HuH-7 (cell line): ENCODE measurements around the gene ESRRG.
A peak's percentile ranks its signal among the peaks of the same experiment; 100 is the strongest.

Source experiments
- DNase-seq: peaks from one replicate; pipeline ENCODE4 v3.0.0; 2011; ENCODE audit warnings: low spot score

Gene ESRRG

DNA sequence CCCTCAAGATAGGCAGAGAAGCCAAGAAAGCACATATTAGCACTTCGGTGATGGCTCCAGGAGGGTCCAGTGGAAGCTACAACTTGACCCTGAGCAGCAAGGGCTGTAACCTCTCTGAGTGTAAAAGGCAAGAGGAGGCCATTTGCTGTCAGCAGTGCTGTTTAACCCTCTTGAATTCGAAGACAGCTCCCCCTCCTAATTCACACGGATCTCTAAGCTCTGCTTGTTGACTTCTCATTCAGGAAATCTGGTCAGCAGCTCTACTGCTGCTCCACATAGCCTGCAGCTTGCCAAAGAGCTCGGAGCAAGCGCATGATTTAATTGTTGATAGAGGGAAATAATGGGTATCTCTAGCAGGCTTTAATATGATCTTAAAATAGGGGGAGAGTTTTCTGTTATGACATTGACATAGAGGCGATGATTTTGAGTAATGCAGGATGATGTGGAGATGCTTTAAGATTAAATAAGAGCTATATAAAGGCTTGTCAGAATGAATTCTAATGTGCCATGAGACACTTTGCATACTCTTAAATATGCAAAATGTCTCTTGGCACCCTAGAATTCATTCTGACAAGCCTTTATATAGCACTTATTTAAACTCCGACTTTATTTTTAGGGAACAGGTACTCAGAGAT is 220.6 kb downstream of the ESRRG start:
- DNase-seq = no peak

DNA sequence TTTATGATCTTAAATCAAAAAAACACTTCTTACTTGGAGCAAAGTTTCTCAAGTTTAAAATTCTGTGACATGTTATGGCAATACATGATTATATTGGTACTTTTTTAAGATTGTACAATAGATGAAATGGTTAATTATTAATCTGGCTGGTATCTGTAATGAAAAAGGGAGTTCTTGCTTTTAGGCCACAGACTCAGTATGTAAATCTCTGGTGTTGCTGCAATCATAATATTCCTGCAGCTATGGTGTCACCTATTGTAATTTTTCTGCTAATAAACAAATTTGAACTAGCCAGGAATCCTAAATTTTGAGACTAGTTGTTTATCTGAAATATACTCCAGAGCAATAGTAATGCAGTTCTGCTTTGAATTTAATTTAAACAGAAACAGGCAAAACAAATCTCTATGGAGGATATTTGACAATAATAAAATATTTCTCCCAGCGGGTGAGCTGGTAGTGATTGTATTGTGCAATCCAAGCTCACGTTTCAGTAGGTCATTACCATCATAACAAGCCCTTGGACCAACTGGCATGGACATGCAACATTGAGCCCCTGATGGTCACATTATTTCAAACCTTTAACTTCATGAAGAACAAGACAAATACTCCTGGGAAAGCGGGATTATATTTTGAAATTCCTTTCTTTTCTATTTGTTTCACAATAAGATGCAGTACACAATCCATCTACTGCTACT is 222.8 kb downstream of the ESRRG start:
- DNase-seq = peak; percentile 32

DNA sequence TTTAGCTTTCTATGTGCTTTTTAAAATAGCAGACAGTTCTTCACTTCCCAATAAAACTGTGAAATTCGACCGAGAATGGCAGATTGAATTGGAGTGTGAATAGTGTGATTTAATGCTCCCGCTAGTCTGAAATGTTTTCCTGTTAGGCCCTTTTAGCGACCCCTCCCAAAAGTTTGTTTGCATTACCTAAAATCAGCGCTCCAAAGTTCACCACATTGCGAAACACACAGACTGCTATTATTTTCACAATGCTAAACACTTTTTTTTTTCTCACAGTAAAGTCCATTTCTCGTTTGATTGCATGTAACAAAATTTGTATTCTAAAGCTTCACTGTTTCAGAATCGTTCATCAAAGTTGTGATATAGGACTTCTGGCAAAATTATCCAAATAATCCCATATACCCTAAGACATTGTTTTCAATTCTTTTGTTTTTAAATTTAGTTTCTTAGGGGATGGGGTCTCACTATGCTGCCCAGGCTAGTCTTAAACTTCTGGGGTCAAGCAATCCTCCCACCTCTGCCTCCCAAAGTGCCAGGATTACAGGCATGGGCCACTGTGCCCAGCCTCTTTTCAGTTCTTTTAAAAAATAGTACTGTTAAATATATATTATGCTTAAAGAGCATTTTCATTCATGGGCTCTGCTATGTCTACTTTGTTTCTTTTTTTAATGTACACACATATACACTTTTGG is 223.5 kb downstream of the ESRRG start:
- peak; percentile 38 for DNase-seq

- DNase-seq = no peak
These were observed 225.0 kb downstream of the ESRRG start for GRCh38 chr1:216498277-216498676.

DNA sequence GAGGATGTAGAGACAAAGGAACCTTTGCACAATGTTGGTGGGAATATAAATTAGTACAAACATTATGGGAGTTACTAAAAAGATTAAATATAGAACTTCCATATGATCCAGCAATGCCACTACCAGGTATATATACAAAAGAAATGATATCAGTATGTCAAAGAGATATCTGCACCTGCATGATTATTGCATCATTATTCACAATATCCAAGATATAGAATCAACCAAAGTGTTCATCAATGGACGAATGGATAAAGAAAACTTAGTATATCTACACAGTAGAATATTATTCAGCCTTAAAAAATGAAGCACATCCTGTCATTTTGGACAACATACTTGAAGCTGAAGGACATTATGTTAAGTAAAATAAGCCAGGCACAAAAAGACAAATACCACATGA is 238.2 kb downstream of the ESRRG start:
- DNase-seq = no peak

DNA sequence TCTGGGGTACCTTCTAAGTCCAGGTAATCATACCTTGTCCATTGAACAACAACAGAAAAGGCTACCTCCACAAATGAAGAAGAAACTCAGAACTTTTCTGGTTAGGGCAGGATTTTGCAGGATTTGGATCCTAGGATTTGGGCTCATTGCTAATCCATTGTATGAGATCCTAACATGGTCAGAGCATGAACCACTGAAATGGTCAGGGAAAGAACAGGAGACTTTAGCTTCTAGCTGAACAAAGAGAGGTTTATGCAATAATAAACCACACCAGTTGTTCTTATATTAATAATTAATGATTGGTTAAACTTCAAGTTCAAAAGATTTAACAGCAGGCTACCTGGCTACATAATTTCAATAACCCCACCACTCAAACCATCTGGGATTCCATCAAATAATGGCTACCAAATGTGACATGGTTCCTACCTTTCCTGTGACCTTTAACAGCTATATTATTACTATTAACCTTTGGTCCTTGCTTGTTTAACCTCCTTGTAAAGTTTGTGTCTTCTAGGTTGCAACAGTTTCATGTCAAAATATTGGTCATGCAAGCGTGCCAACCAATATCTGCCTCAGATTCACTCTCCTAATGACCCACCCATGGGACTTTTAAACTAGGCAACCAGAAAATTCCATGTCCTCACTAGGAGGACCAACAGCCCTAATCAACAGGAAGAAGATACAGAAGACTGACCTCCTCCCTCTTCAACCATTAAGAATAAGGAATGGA is 239.4 kb downstream of the ESRRG start:
- peak; percentile 28 for DNase-seq

DNA sequence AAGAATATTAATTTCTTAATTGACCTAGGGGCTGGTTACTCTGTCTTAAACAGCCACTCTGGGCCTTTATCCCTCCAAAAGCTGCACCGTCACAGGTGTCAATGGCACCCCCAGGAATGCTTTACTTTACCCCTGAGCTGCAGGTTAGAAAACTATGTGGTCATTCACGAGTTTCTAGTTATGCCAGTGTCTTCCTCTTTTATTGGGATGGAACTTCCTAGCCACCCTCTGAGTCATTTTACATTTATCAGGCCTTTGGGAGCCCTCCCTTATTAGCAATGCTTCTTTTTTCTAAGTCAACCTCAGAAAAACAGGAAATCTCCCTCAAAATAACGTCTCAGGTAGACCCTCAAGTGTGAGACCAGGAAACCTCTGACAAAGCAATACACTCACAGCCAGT is 240.6 kb downstream of the ESRRG start:
- DNase-seq = no peak

GRCh38 chr1:216478238-216478637 is 245.0 kb downstream of the ESRRG start:
- no peak for DNase-seq

DNA sequence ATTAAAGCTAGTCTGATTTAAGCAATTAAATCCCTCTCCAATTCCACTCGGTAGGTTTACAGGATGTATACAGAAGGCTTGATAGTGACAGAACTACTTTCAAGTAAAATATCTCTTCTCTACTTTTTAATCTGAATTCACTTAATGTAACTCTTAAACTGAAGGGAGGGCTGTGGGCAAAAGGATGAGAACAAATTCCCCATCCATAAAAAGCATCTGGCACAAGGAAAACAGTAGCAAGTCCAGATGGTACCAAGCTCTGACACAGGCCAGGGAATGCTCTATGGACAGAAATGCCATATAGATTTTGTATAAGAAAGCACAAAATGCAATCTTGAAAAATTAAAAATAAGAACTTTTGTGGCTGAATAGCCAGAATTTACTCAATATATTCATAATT is 246.9 kb downstream of the ESRRG start:
- no peak for DNase-seq

- no peak for DNase-seq
These were observed 247.5 kb downstream of the ESRRG start for GRCh38 chr1:216475659-216476276.

DNA sequence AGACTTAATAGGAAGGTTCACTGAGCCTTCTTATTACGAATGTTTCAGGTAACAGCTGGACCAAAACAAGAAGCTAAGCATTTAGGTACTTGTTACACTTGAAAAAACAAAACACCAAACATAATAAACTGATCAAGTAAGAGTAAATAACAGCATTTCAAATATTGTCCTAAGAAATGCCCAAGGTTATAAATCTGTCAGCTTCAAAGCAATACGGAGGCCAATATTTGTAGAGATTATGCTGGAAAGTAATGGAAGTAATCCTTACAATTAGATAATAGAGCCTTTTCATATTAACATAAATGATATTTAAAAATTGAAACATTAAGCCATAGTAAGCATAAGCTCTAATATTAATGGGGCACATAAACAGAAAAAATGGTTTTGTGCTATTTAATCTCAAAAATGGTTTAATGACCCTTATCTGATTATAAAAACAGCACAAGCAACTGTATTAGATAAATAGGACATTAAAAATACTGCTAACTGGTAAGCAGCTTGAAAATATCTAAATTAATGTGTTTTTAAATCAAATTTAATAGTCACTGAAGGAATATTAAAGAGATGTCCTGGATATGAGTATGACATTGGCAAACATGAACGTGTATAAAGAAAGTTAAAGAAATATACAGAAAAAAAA is 256.9 kb downstream of the ESRRG start:
- DNase-seq = no peak

DNA sequence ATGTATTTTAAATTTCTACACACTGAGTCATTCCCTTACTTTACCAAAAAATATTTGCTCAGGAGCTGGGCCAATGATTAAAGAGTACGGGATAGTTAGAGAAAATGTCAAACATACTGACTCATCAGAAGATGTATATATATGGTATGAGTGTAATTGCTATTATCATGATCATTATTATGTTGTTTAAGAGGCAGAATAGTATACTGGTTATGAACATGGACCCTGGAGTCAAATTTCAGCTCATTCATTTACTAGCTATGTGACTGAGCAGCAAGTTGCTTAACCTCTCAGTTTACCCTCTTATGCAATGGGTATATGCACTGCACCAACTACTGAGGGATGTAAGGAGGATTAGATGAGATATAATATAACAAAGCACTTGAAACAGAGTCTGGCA is 258.7 kb downstream of the ESRRG start:
- DNase-seq = no peak

DNA sequence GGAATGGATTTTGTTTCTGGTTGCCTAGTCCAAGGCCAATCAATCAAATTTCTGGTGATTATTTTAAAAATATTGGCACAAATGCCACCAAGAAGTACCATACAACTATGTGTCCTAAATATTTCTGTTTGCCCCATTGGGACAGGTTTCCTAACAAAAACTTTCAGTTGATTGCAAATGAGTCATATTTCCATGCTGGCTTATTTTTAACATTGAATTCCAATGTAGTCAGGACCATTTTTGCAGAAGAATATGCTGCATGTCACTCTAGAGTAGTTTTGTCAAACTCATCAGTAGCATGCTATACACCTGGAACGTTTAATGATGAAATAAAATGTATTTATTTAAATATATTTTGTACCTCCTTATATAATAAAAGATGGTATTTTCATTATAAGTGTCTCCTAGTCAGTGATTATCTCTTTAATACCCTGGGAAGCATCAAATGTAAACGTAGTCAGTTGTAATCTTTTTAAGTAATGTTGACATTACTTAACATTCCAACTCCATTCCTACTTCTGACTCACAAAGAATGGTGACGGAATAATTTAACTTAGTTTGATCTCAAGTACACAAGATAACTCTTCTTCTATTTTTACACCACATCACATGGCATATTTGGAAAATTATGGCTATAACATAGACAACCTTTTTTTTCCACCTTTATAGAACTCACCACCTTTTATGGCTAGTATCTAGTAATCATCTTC is 261.0 kb downstream of the ESRRG start:
- no peak for DNase-seq

DNA sequence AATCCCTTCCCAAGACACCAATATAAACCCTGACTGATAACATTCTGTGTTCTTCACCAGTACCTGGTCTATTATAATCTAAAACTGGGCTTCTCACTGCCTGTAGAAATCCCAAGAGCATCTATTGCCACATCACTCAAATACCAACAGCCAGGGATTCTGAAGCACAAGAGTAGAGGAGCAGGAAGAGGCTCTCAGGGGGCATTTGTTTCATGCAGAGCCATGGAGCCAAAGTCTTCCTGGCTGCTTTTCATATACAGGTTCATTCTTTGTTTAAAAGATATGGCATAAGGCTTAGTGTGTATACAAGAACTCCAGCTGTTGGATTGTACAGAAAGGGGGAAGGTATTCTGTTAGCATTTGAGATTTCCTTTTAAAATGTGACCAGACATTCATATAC is 261.8 kb downstream of the ESRRG start:
- DNase-seq = no peak

DNA sequence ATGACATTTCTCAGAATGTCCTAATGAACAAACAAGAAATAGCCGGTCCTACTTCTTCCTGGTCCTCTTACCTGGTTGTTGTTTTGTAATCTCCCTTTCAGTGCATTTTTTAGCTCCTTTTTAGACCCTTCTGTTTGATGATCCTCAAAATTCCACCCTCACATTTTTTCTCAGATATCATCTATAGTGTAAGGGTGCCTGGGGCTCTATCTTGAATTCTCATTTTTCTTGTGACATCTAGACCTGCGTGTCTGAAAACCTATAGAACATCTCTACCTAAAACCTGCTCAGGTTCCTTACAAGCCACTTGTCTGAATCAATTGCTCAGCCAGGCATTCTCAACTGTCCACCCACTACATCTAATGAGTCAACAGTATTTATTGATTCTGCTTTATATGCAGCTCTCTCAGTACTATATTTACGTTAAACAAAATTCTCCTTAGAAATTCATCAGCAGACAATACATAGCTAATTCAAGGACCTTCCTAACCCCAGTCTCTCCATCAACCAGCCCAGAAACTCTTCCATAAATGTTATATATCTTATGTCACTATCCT is 263.5 kb downstream of the ESRRG start:
- DNase-seq = no peak

DNA sequence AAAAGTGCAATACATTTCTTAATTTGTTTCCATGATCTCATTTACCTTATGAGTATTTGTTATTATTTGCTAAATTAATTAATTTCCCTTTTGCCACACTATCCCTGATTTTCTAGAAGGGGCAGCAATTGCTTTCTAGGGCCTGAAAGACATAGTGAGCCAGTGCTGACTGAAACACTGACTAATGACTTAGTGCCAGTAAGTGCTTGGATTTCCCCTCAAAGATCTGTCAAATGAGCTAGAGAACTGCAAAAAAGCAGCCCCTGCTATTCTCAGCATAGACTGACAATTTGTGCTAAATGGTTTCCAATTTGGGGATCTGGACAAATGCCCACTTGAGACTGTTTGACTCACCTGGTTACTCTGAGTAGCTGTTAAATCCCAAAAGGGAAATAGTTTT is 264.4 kb downstream of the ESRRG start:
- no peak for DNase-seq

GRCh38 chr1:216457356-216457755 is 265.9 kb downstream of the ESRRG start:
- DNase-seq = peak; percentile 38

GRCh38 chr1:216456682-216457081 is 266.5 kb downstream of the ESRRG start:
- DNase-seq = no peak

DNA sequence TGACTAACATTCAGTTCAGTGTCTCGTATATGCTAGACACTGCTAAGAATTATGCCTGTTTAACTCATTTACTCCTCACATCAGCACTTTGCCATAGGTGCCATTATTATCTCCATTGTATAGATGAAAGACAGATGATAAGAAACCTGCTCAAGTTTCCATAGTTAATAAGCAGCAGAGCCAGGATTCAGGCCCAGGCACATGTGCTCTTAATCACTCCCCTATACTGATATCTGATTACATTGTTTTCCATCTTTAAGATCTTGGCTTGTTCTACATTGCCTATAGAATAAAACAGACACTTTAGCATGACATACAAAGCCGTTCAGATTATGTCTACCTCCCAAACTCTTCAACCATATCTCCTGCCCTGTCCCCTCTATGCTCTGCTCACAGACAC is 269.5 kb downstream of the ESRRG start:
- DNase-seq = no peak
